OCI-LY1 (cell line): ENCODE data around the gene MCF2L.

Experiments used
- H2AFZ ChIP-seq: fragments of 200-600 bp; sonication (generic), shearing (Covaris generic); 2 replicates; pipeline ENCODE4 v1.6.0; 2014; ENCODE audit warnings: antibody characterized with exemption, mild to moderate bottlenecking, low read length
- H3F3A ChIP-seq: fragments of 200-600 bp; sonication (generic), shearing (Covaris generic); 2 replicates; pipeline ENCODE4 v1.6.0; 2014; ENCODE audit warnings: mild to moderate bottlenecking, antibody characterized with exemption, low read length, moderate library complexity; ENCODE audit not compliant: insufficient read depth
- H3K27ac ChIP-seq: fragments of 200-600 bp; sonication (generic); 2 replicates; pipeline ENCODE4 v1.5.1; 2014; ENCODE audit warnings: low read length, mixed run types, mild to moderate bottlenecking, low read depth; ENCODE audit not compliant: poor library complexity, severe bottlenecking
- H3K27me3 ChIP-seq: fragments of 200-600 bp; sonication (generic); 2 replicates; pipeline ENCODE4 v1.6.0; 2014; ENCODE audit warnings: antibody characterized with exemption, mild to moderate bottlenecking, low read length, moderate library complexity; ENCODE audit not compliant: insufficient read depth
- H3K36me3 ChIP-seq: fragments of 200-600 bp; sonication (generic); 2 replicates; pipeline ENCODE4 v1.6.1; 2014; ENCODE audit warnings: mild to moderate bottlenecking, antibody characterized with exemption, low read length, moderate library complexity, mixed read lengths; ENCODE audit not compliant: insufficient read depth
- H3K4me1 ChIP-seq: fragments of 200-600 bp; sonication (generic); 2 replicates; pipeline ENCODE4 v1.5.1; 2014; ENCODE audit warnings: mild to moderate bottlenecking, low read length, moderate library complexity; ENCODE audit not compliant: insufficient read depth, severe bottlenecking
- H3K4me2 ChIP-seq: fragments of 200-600 bp; sonication (generic), shearing (Covaris generic); 2 replicates; pipeline ENCODE4 v1.6.1; 2014; ENCODE audit warnings: low read length
- H3K4me3 ChIP-seq: fragments of 200-600 bp; sonication (generic); 2 replicates; pipeline ENCODE4 v1.5.1; 2014; ENCODE audit warnings: low read length, low read depth, mild to moderate bottlenecking, mixed read lengths; ENCODE audit not compliant: poor library complexity, severe bottlenecking
- H3K79me2 ChIP-seq: fragments of 200-600 bp; shearing (Covaris generic); 2 replicates; pipeline ENCODE4 v1.6.1; 2016; ENCODE audit warnings: mixed run types, low read length, mixed read lengths; ENCODE audit not compliant: insufficient read depth
- H3K9ac ChIP-seq: fragments of 200-600 bp; sonication (generic), shearing (Covaris generic); 2 replicates; pipeline ENCODE4 v1.6.1; 2014; ENCODE audit warnings: mild to moderate bottlenecking, low read length, mixed read lengths
- H3K9me2 ChIP-seq: fragments of 200-600 bp; sonication (generic), shearing (Covaris generic); 2 replicates; pipeline ENCODE4 v1.6.1; 2014; ENCODE audit warnings: low read depth, mild to moderate bottlenecking, low read length, mixed read lengths
- H3K9me3 ChIP-seq: fragments of 200-600 bp; shearing (Covaris generic); 2 replicates; pipeline ENCODE4 v1.6.1; 2014; ENCODE audit warnings: low read length, mixed read lengths
- H4K20me1 ChIP-seq: fragments of 200-600 bp; sonication (generic), shearing (Covaris generic); 2 replicates; pipeline ENCODE4 v1.6.0; 2016; ENCODE audit warnings: mild to moderate bottlenecking, low read length; ENCODE audit not compliant: insufficient read depth
- CTCF ChIP-seq: fragments of 200-600 bp; sonication (generic), shearing (Covaris generic); IDR thresholded peaks from 2 replicates; pipeline ENCODE4 v1.5.1; 2017; ENCODE audit warnings: mild to moderate bottlenecking, antibody characterized with exemption, low read length, moderate library complexity, mixed read lengths
- EZH2 ChIP-seq: fragments of 200-600 bp; sonication (generic), shearing (Covaris generic); IDR thresholded peaks from 2 replicates; pipeline ENCODE4 v1.8.0; 2017; ENCODE audit warnings: borderline replicate concordance, mixed run types, mild to moderate bottlenecking, antibody characterized with exemption, low read length, moderate library complexity, mixed read lengths

MCF2L gene

GRCh38 chr13:113031465-113031864 is 62.5 kb downstream of the MCF2L start:
- H3K79me2 ChIP-seq, result no peaks in the 10 kb centered on the region
- peaks cover 10% of the 10 kb centered on the region; the same call in 1 of the 2 replicates for H3K27me3 ChIP-seq
- H3K4me3 ChIP-seq, result no peak overlapping the region
- H3K9ac ChIP-seq, result no peak overlapping the region
- H3K9me3 ChIP-seq, result no peaks in the 10 kb centered on the region
- no peaks in the 10 kb centered on the region for H3K9me2 ChIP-seq
- no peak overlapping the region for H3K4me2 ChIP-seq
- H3K4me1 ChIP-seq, result no peaks in the 10 kb centered on the region
- no peak overlapping the region for H2AFZ ChIP-seq
- no peak overlapping the region for H3K27ac ChIP-seq
- H3F3A ChIP-seq, result no peaks in the 10 kb centered on the region
- H4K20me1 ChIP-seq, result no peaks in the 10 kb centered on the region
- TF ChIP-seq CTCF (no peak), EZH2 (no peak)
- H3K36me3 ChIP-seq, result no peaks in the 10 kb centered on the region

GRCh38 chr13:113032291-113032690 is 63.3 kb downstream of the MCF2L start:
- H3K27ac ChIP-seq, result no peak overlapping the region
- no peaks in the 10 kb centered on the region for H3K4me1 ChIP-seq
- TF ChIP-seq CTCF, result no peak
- no peak for TF ChIP-seq EZH2
- H3K9me3 ChIP-seq, result no peaks in the 10 kb centered on the region
- H2AFZ ChIP-seq, result no peak overlapping the region
- H3K4me3 ChIP-seq, result no peak overlapping the region
- H3K9me2 ChIP-seq, result no peaks in the 10 kb centered on the region
- H3K4me2 ChIP-seq, result no peak overlapping the region
- peaks cover 10% of the 10 kb centered on the region; the same call in 1 of the 2 replicates for H3K27me3 ChIP-seq
- H3K9ac ChIP-seq, result no peak overlapping the region
- H4K20me1 ChIP-seq, result no peaks in the 10 kb centered on the region
- no peaks in the 10 kb centered on the region for H3F3A ChIP-seq
- no peaks in the 10 kb centered on the region for H3K36me3 ChIP-seq
- H3K79me2 ChIP-seq, result no peaks in the 10 kb centered on the region

GRCh38 chr13:113033054-113033850 is 64.2 kb downstream of the MCF2L start:
- H3K4me2 ChIP-seq, result no peak overlapping the region
- H2AFZ ChIP-seq, result no peak overlapping the region
- no peak overlapping the region for H3K4me3 ChIP-seq
- H3K9me3 ChIP-seq, result no peaks in the 10 kb centered on the region
- H3K79me2 ChIP-seq, result no peaks in the 10 kb centered on the region
- H3F3A ChIP-seq, result no peaks in the 10 kb centered on the region
- no peaks in the 10 kb centered on the region for H3K4me1 ChIP-seq
- H3K36me3 ChIP-seq, result no peaks in the 10 kb centered on the region
- TF ChIP-seq CTCF, result no peak
- no peak for TF ChIP-seq EZH2
- no peak overlapping the region for H3K27ac ChIP-seq
- no peaks in the 10 kb centered on the region for H4K20me1 ChIP-seq
- no peak overlapping the region for H3K9ac ChIP-seq
- H3K27me3 ChIP-seq, result peaks cover 10% of the 10 kb centered on the region; the same call in 1 of the 2 replicates
- H3K9me2 ChIP-seq, result no peaks in the 10 kb centered on the region
